ENCODE results near the gene CDPF1.

- TF ChIP-seq CTCF (IDR thresholded peaks at IDR 0.05; ENCODE audit: insufficient read depth, low read depth, low read length): no peak
- no peak for TF ChIP-seq EZH2 (IDR thresholded peaks at IDR 0.05; ENCODE audit: insufficient read depth, low read length)
Observed at GRCh38 chr22:46240506-46240905, 9.6 kb downstream of the CDPF1 start.
